GM12878 (cell line): Measurements from ENCODE around the gene TAF11L9. TPM values are rescaled to one million over a fixed set of nuclear protein-coding genes. Genes with fewer than 3 reads are reported as not detected.

Source experiments
- ATAC-seq: fragments of 200-7000 bp; cut with Tn5 transposase; 3 replicates; pipeline ENCODE4 v1.9.1; 2020; ENCODE audit warnings: mild to moderate bottlenecking, moderate library complexity
- BruUV-seq: library from RNA; stranded (reverse); fragments of 400-500 nt; replicated peaks from 2 replicates; lab custom pipeline; 2021; lab: Mats Ljungman, UMichigan
- CTCF ChIA-PET: fragments of 300-600 bp; sonication (Branson Sonifier 250); formaldehyde crosslinking; extraction: SDS; loops from one replicate; lab custom pipeline; 2021; ENCODE audit warnings: inconsistent platforms; lab: Yijun Ruan, JAX
- POLR2A ChIA-PET: fragments of 350-600 bp; formaldehyde crosslinking; extraction: SDS; loops from one replicate; lab custom pipeline; 2021; ENCODE audit warnings: inconsistent platforms; lab: Charles Lee
- RAD21 ChIA-PET: fragments of 300-600 bp; sonication (Branson Sonifier 250); formaldehyde crosslinking; loops from one replicate; lab custom pipeline; 2023; ENCODE audit warnings: antibody characterized with exemption; ENCODE audit not compliant: unreplicated experiment; lab: Charles Lee
- SMC1A ChIA-PET: fragments of 300-600 bp; sonication (Branson Sonifier 250); formaldehyde crosslinking; loops from one replicate; lab custom pipeline; 2023; ENCODE audit not compliant: unreplicated experiment, uncharacterized antibody; lab: Charles Lee
- DNase-seq: peaks from one replicate; pipeline ENCODE4 v3.0.0-alpha.2; 2011; ENCODE audit warnings: low read depth, low spot score
- FAIRE-seq: peaks from 3 replicates; lab custom pipeline; 2011; peaks lifted over from hg19 to GRCh38; lab: Jason Lieb, UNC
- H2AFZ ChIP-seq: 2 replicates; pipeline ENCODE4 v1.6.0; 2011; ENCODE audit warnings: low read depth, low read length, control low read depth; ENCODE audit not compliant: control insufficient read depth
- H3K27ac ChIP-seq: 2 replicates; pipeline ENCODE4 v1.5.1; 2011; ENCODE audit warnings: control low read depth; ENCODE audit not compliant: control insufficient read depth, insufficient read depth
- H3K27me3 ChIP-seq, 2 experiments: replicated peaks in 1 of 2; 2 replicates each; pipeline versions ENCODE4 v1.6.0 to v1.6.1; 2011; ENCODE audit warnings: low read length in 1 of 2; ENCODE audit not compliant: control insufficient read depth in 2 of 2, insufficient read depth in 2 of 2
- H3K36me3 ChIP-seq, 2 experiments: 2 replicates each; pipeline ENCODE4 v1.5.1; 2011; ENCODE audit warnings: low read length in 1 of 2; ENCODE audit not compliant: control insufficient read depth in 2 of 2, insufficient read depth in 2 of 2
- H3K4me1 ChIP-seq: 2 replicates; pipeline ENCODE4 v1.6.1; 2011; ENCODE audit warnings: mild to moderate bottlenecking, low read length, moderate library complexity, mixed read lengths; ENCODE audit not compliant: control insufficient read depth, insufficient read depth
- H3K4me2 ChIP-seq: 2 replicates; pipeline ENCODE4 v1.6.0; 2011; ENCODE audit warnings: control low read depth; ENCODE audit not compliant: control insufficient read depth, insufficient read depth
- H3K4me3 ChIP-seq: fragments of 200-600 bp; sonication (generic); 2 replicates; pipeline ENCODE4 v1.5.1; 2016
- H3K79me2 ChIP-seq: 2 replicates; pipeline ENCODE4 v1.6.0; 2011; ENCODE audit warnings: low read length; ENCODE audit not compliant: control insufficient read depth, insufficient read depth
- H3K9ac ChIP-seq: 2 replicates; pipeline ENCODE4 v1.8.0; 2011; ENCODE audit warnings: low read length, control low read depth, mixed read lengths; ENCODE audit not compliant: control insufficient read depth, insufficient read depth
- H3K9me3 ChIP-seq: replicated peaks from 3 replicates; pipeline ENCODE4 v1.5.1; 2011; ENCODE audit warnings: mild to moderate bottlenecking, low read length; ENCODE audit not compliant: control insufficient read depth, insufficient read depth
- H4K20me1 ChIP-seq: 2 replicates; pipeline ENCODE4 v1.6.0; 2011; ENCODE audit not compliant: control insufficient read depth, insufficient read depth
- BRCA1 ChIP-seq: IDR thresholded peaks from 2 replicates; pipeline ENCODE4 v1.6.1; 2011; ENCODE audit warnings: low read depth, low read length, improper control_type of control experiment
- HDAC6 ChIP-seq: fragments of 200-600 bp; sonication (generic); IDR thresholded peaks from one replicate; pipeline ENCODE4 v1.8.0; 2017; ENCODE audit warnings: antibody characterized with exemption; ENCODE audit not compliant: unreplicated experiment
- IKZF2 ChIP-seq, 2 experiments: fragments of 450-650 bp; IDR thresholded peaks; 2 replicates each; pipeline ENCODE4 v1.6.1; 2017; ENCODE audit warnings: mild to moderate bottlenecking in 2 of 2, moderate library complexity in 2 of 2
- YY1 ChIP-seq: IDR thresholded peaks from 2 replicates; pipeline ENCODE4 v1.6.1; 2011; ENCODE audit warnings: low read depth, mild to moderate bottlenecking, low read length
- WGBS: methylation state at CpG from one replicate; pipeline ENCODE4 v1.1.6; 2016; ENCODE audit warnings: low lambda C conversion rate; ENCODE audit not compliant: insufficient replicate concordance, insufficient coverage; ENCODE audit errors: missing lambda C conversion rate; 5-methylcytosine and 5-hydroxymethylcytosine counted together
- in situ Hi-C: fragments of 300-500 bp; cut with MboI; formaldehyde crosslinking; loops from 9 replicates; pipeline ENCODE4 v1.14.3; 2018; ENCODE audit warnings: mixed read lengths
- intact Hi-C: fragments of 100-400 bp; cut with micrococcal nuclease; formaldehyde crosslinking; loops from one replicate; pipeline ENCODE4 v1.14.2; 2022; ENCODE audit not compliant: unreplicated experiment
- polyA plus RNA-seq, 11 experiments: library from polyadenylated mRNA; depleted of rRNA in 4 of 11; unstranded in 6 of 11; stranded (reverse) in 5 of 11; fragments of >200 nt; fragmentation: Nextera tagmentation in 4 of 11; fragmentation: Illumina TruSeq in 1 of 11; extraction: Ambion mirVana in 4 of 11; extraction: Trizol in 1 of 11; gene quantifications; 1 replicate in 1 of 11; 2 replicates in 10 of 11; pipeline versions ENCODE4 v1.2.1 to v1.2.3, GENCODE V29; 2011 to 2016; ENCODE audit warnings: inconsistent platforms in 2 of 11, missing spikeins in 2 of 11, low read depth in 1 of 11
- total RNA-seq, 4 experiments: library from RNA; depleted of rRNA in 3 of 4; stranded (reverse); fragments of >200 nt in 3 of 4; fragmentation: Illumina TruSeq in 1 of 4; extraction: Trizol in 1 of 4; gene quantifications; 2 replicates each; pipeline versions ENCODE4 v1.2.1 to v1.2.3, GENCODE V29; 2013 to 2021
- TF ChIP-seq, protein P1 (sequence below): IDR thresholded peaks from 2 replicates; pipeline ENCODE4 v1.6.1; 2012; ENCODE audit warnings: low read length, inconsistent platforms
- TF ChIP-seq, protein P2 (sequence below): fragments of 450-650 bp; IDR thresholded peaks from 2 replicates; pipeline ENCODE4 v1.6.1; 2018; ENCODE audit warnings: mild to moderate bottlenecking, low read depth, moderate library complexity; ENCODE audit not compliant: partially characterized antibody

TAF11L9 gene
- total and polyA plus RNA-seq, 10 of the 15 experiments (the other 5 are each of a cell fraction or from before 2014, with no cell fraction given): not detected

- no peaks in the 10 kb centered on the region for H3K79me2 ChIP-seq
- intact Hi-C loops (no loop called here), in situ Hi-C loops (no loop called here)
- H3K27me3 ChIP-seq: no peaks in the 10 kb centered on the region
- no peak overlapping the region for H3K27ac ChIP-seq
- whole genome bisulfite sequencing: 55% methylated on average over 11 of the region's 11 CpGs
- DNase-seq (no peak), FAIRE-seq (no peak), ATAC-seq (no peak)
- ChIA-PET SMC1A (no interaction called here), POLR2A (no interaction called here), RAD21 (no interaction called here), CTCF (no interaction called here)
- no peaks in the 10 kb centered on the region for H3K36me3 ChIP-seq
- H3K4me2 ChIP-seq: no peak overlapping the region
- TF ChIP-seq BRCA1 (no peak), HDAC6 (no peak), YY1 (no peak), IKZF2 (IDR thresholded peaks at IDR 0.05) (no peak)
- TF ChIP-seq, protein P1, sequence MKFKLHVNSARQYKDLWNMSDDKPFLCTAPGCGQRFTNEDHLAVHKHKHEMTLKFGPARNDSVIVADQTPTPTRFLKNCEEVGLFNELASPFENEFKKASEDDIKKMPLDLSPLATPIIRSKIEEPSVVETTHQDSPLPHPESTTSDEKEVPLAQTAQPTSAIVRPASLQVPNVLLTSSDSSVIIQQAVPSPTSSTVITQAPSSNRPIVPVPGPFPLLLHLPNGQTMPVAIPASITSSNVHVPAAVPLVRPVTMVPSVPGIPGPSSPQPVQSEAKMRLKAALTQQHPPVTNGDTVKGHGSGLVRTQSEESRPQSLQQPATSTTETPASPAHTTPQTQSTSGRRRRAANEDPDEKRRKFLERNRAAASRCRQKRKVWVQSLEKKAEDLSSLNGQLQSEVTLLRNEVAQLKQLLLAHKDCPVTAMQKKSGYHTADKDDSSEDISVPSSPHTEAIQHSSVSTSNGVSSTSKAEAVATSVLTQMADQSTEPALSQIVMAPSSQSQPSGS: no peak
- TF ChIP-seq, protein P2, sequence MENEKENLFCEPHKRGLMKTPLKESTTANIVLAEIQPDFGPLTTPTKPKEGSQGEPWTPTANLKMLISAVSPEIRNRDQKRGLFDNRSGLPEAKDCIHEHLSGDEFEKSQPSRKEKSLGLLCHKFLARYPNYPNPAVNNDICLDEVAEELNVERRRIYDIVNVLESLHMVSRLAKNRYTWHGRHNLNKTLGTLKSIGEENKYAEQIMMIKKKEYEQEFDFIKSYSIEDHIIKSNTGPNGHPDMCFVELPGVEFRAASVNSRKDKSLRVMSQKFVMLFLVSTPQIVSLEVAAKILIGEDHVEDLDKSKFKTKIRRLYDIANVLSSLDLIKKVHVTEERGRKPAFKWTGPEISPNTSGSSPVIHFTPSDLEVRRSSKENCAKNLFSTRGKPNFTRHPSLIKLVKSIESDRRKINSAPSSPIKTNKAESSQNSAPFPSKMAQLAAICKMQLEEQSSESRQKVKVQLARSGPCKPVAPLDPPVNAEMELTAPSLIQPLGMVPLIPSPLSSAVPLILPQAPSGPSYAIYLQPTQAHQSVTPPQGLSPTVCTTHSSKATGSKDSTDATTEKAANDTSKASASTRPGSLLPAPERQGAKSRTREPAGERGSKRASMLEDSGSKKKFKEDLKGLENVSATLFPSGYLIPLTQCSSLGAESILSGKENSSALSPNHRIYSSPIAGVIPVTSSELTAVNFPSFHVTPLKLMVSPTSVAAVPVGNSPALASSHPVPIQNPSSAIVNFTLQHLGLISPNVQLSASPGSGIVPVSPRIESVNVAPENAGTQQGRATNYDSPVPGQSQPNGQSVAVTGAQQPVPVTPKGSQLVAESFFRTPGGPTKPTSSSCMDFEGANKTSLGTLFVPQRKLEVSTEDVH: no peak
- no TSS peak for BruUV-seq
- no peak overlapping the region for H2AFZ ChIP-seq
- no peaks in the 10 kb centered on the region for H3K4me1 ChIP-seq
- no peak overlapping the region for H3K9ac ChIP-seq
- no peaks in the 10 kb centered on the region for H3K9me3 ChIP-seq
- no peaks in the 10 kb centered on the region for H4K20me1 ChIP-seq
- no peak overlapping the region for H3K4me3 ChIP-seq
Measured at GRCh38 chr5:17625686-17626085, 31.5 kb upstream of the TAF11L9 start.
